SKM-1 (cell line): Measurements from ENCODE around the gene MASP1.
"Not testable (repeated sequence)": the region's sequence is repeated elsewhere in the genome, so short reads cannot be mapped to it uniquely, and the experiment has no call there.

Experiments used
- DNase-seq: peaks from one replicate; lab custom pipeline; 2025; ENCODE audit not compliant: unreplicated experiment; lab: John Stamatoyannopoulos, UW

MASP1 gene

GRCh38 chr3:187267306-187267705 lies 24.2 kb downstream of the MASP1 start:
- no peak for DNase-seq

DNA sequence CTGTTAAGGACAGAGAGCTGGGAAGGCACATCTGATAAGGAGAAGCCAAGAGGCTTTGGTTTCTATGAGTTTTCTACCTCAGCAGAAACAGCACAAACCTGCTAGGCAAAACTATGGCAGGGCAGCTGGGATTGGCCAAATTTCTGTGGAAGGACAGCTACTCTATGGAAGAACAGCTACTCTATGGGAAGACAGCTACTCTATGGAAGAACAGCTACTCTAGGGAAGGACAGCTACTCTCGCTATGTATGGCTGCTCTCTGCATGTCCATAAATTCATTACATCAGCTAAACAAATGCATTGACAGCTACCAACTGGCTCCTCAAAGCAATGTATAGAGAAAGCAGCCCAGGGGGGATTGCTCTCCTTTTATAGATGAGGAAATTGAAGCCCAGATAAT lies 24.8 kb downstream of the MASP1 start:
- DNase-seq = no peak

DNA sequence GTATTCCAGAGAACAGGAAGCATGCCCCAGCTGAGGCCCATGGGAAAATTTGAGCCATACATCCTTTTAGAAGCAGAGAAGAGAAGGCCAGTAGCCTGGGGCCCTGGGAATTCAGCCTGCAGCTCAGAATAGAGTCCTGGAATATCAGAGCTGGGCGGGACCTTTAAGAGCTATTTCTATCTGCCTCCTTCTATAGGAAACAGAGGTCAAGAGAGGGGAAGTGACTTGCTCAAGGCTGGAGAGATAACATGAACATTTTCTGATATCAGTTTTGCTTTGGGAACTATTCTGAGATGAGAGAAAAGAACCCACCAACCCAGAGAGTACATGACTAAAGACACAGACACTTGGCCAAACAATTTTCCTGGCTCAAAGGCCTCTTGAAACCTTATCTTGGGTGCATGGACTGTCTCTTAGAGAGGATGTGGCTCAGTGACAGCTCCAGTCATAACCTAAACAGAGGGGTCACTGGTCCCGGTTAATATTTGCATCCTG lies 26.0 kb downstream of the MASP1 start:
- DNase-seq = no peak

GRCh38 chr3:187264911-187265310 lies 26.6 kb downstream of the MASP1 start:
- no peak for DNase-seq

DNA sequence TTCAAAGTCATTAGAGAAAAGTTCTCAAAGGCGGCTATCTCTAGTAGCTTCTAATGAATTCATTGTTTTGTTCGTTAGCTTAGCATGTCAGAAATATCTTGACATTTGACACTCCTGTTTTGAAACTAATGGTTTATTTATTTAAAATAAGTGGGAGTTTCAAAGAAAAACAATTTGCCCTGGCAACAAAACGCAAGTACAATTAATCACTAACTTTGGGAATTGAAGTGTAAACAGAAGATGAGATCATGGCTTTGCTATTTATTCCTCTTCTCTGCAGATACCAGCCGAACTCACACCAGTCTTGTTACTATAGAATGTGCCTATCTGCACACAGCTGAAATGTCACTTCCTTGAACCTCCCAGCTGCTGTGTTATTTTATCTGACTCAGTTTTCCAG lies 27.5 kb downstream of the MASP1 start:
- DNase-seq = no peak

- no peak for DNase-seq
Measured at GRCh38 chr3:187263270-187263669, 28.3 kb downstream of the MASP1 start.

DNA sequence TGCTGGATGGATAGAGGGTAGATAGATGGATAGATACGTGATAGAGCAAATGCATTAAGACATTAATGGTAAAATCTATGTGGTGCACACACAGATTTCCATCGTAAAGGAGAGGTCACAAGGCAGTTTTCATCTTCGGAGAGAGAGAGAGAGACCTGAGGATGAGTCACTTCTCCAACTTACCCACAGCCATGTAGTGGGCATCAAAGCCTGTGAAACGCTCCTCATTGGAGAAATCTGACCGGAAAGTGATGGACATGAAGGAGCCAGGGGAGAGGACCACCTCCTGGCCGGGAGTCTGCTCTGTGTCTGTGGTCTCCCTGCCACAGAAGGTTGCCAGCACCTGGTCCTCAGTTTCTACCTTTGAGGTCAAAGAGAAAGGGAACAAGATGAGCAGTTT lies 29.2 kb downstream of the MASP1 start:
- no peak for DNase-seq

DNA sequence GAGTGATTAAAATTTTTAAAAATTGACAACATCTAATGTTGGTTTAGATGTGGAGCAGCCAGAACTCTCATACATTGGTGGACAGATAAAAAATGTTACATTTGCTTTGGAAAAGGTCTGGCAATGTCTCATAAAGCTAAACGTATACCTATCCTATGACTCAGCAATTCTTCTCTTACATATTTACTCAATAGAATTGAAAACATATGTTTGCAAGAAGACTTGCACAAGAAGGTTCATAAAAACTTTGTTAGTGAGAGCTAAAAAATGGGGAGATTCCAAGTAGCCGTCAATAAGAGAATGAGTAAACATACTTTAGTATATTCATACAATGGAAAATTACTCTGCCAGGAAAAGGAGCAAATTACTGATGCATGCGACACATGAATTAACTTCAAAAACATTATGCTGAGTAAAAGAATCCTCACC lies 30.0 kb downstream of the MASP1 start:
- DNase-seq = no peak

DNA sequence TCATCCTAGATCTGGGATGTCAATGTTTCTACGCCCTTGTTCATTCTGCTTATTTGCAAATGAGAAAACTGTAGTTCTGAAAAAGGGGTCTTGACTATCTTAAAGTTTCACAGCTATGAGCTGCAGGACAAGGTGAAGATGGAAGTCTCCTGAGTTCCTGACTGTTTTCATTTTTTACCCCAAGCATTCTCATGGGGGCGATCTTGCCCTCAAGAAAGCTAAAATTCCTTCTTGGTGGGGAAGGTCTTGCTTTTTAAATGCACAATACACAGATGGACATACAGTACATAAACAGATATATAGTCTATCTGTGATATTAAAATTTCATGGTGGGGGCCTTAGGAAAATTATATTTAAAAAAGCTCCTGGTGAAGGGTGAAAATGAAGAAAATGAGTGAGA lies 32.4 kb downstream of the MASP1 start:
- no peak for DNase-seq

- no peak for DNase-seq
Measured at GRCh38 chr3:187257992-187258692, 33.4 kb downstream of the MASP1 start.

DNA sequence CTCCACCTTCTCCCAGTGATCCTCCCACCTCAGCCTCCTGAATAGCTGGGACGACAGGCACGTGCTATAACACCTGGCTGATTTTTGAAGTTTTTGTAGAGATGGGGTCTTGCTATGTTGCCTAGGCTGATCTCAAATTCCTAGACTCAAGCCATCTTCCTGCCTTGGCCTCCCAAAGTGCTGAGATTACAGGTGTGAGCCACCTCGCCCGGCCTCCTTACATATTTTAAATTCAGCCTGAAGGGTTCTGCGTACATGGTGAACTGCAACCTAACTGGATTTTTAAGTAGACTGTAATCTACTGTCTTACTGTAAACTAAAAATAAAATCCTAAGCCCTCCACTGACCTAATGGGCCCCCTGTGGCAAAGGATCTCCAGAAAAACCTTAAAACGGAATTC lies 34.1 kb downstream of the MASP1 start:
- DNase-seq = no peak

- DNase-seq = no peak
Measured at GRCh38 chr3:187256051-187256616, 35.4 kb downstream of the MASP1 start.

DNA sequence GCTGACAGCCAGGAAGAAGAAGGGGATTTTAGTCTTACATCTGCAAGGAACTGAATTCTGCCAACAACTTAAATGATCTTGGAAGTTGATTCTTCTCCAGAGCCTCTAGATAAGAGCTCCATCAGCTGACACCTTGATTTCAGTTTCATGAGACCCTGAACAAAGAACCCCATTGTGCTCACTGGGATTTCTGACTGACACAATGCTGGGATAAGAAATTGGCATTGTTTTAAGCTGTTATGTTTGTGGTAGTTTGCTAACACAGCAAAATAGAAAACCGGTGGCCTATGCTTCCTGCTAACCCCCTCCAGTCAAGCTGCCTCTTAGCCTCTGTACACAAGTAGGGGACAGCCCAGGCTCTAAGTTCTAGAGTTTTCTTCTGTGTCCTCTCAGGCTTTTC lies 36.2 kb downstream of the MASP1 start:
- DNase-seq = no peak

- no peak for DNase-seq
Measured at GRCh38 chr3:187252311-187252710, 39.2 kb downstream of the MASP1 start.

DNA sequence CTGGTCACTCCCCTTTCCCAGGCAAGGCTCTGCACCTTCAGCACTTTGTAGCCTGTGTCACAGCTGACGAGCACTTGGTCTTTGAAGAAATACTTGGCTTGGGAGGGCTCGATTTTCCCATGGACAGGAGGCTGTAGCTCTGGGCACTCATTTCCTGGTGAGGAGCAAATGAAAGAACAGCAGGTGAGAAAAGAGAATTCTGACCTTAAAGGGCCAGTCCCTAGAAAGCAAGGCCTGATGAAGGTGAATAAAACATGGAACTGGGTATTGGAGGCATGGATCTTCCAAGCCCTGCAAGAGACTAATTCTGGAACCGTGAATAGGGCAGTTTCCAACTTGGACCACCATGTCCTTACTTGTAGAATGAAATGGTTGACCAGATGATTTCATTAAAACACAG lies 39.9 kb downstream of the MASP1 start:
- no peak for DNase-seq

DNA sequence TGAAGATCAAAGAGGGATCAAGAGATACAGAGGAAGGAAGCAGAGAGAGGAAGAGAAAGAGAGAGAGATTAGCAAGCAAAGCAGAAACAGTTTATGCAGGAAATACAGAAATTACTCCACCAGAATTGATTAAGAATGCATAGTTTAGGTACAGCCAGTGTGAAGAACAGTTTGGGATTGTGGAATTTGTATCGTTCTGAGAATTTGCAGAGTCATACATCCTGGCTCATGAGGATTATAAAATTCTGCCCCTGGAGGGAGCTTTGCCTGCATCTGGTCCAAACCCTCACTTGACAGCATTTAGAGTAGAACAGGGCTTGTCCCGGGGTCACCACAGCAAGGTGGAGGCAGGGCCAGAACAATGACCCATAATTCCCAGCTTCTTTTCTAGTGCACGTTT lies 44.1 kb downstream of the MASP1 start:
- DNase-seq = no peak

DNA sequence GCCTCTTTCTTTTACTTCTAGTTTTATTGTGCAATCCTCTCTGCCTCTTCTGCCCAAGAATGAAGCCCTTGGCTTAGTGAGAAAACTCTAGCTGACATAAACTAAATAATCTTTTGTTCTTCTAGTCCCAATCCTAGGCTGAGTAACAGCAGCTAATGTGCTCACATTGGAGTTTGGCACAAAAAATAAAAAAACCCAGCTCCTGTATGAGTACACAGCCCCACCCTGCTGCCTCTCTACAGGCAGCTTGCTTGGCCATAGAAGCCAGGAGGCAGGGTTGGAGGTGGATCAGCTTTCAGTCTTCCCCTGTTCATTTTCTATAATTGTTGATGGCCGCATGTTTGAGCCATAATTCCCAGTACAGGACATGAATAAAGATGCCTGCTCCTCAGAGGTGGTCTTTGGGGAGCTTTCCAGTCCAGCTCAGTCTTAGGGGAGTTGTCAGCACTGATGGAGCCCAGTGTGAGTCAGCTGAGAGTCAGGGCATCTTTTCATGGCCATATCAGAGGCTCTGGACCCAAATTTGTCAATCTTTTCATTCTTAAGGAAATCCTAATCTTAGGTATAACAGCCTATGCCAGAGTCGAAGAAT lies 47.5 kb downstream of the MASP1 start:
- no peak for DNase-seq

DNA sequence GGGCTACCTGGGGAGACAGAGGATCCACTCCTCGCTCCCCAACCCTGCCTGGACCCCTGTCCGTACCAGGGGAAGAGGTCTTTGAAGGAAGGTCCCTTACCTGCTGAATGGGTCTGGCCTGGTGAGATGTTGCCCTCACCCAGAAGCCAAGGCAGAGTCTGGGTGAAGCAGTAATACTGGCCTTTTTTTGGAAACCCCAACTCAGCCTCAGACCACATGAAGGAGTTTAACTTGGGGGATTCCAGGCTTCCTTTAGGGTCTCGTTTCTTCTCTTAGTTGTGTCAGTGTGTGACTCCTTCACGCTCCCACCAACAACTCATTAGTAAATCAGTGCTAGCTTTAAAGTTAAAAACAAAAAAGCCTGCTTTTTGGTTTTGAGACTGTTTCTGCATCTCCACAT lies 48.6 kb downstream of the MASP1 start:
- DNase-seq = no peak

DNA sequence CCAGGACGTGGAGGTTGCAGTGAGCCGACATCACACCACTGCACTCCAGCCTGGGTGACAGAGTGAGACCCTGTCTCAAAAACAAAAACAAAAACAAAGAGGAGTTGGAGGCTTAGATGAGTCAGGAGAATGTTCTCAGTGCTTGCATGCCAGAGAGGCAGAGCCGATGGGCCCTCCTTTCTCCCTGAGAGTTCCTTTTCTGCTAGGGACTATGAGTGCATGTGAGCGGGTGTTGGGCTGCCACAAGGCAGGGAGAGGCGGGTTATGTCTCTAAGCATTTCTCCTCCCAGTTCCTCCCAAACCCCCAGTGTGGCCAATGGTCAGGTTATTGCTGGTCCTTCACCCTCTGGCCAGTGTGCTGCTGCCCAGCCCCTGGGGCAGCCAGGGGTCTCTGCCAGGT lies 49.1 kb downstream of the MASP1 start:
- DNase-seq = no peak

- DNase-seq = not testable (repeated sequence)
Measured at GRCh38 chr3:187238835-187239234, 52.7 kb downstream of the MASP1 start.

DNA sequence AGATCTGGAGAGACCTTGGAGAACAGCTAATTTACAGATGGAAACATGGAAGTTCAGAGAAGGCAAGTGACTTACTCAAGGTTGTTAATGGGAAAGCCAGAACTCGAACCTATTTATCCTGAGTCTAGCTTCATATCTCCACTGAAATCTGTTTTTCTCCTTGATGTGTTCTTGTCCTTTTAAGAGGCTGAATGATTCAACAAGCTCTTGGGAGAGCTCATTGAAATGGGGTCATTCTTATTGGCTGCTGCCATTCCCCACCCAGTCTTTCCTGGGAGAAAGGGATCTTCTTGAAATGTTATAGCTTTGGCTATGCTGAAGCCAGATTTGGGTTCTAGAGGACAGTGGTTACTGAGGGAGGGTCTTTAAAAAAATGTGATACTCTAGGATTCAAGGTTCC lies 53.3 kb downstream of the MASP1 start:
- DNase-seq = no peak

GRCh38 chr3:187237741-187238140 lies 53.8 kb downstream of the MASP1 start:
- no peak for DNase-seq

- DNase-seq = no peak
Measured at GRCh38 chr3:187236962-187237361, 54.6 kb downstream of the MASP1 start.
